Activated T-helper 2 cell treated with anti-CD3 and anti-CD28 coated beads, Interferon-gamma antibody, Interleukin-2, Interleukin-4, amounts not matched to agents 10 μg/mL and 5 μg/mL and 100 μg/mL, durations not matched to agents 14 hours and 24 hours and 36 hours (primary cell): Measurements from ENCODE around the gene KRT82. TPM values are rescaled to one million over a fixed set of nuclear protein-coding genes. Genes with fewer than 3 reads are reported as not detected.
"Not testable (repeated sequence)": the region's sequence is repeated elsewhere in the genome, so short reads cannot be mapped to it uniquely, and the experiment has no call there.

Experiments used
- DNase-seq: peaks from one replicate; pipeline ENCODE4 v3.0.0; 2021; ENCODE audit warnings: low spot score
- H3K27ac Mint-ChIP-seq: one replicate; pipeline ENCODE4 v1.8.0; 2021; ENCODE audit warnings: mixed read lengths
- H3K27me3 Mint-ChIP-seq: one replicate; pipeline ENCODE4 v1.8.0; 2021; ENCODE audit warnings: low read depth, mixed read lengths
- H3K36me3 Mint-ChIP-seq: one replicate; pipeline ENCODE4 v1.8.0; 2021; ENCODE audit warnings: low read depth, mixed read lengths
- H3K4me1 Mint-ChIP-seq: one replicate; pipeline ENCODE4 v1.8.0; 2021; ENCODE audit warnings: low read depth, mixed read lengths
- H3K4me3 Mint-ChIP-seq: one replicate; pipeline ENCODE4 v1.8.0; 2021; ENCODE audit warnings: low read depth, mild to moderate bottlenecking, moderate library complexity, mixed read lengths
- H3K9me3 Mint-ChIP-seq: one replicate; pipeline ENCODE4 v1.8.0; 2021; ENCODE audit warnings: mixed read lengths
- intact Hi-C: fragments of 100-400 bp; cut with micrococcal nuclease; formaldehyde crosslinking; loops from one replicate; pipeline ENCODE4 v1.15.1; 2023
- total RNA-seq: library from RNA; stranded (reverse); gene quantifications from 2 replicates; pipeline ENCODE4 v1.2.3, GENCODE V29; 2022

KRT82 gene
- total RNA-seq, 1 donor from 2014 or later, result not detected

GRCh38 chr12:52345041-52345440, 61.1 kb downstream of the KRT82 start:
- DNase-seq, H3K36me3 Mint-ChIP-seq, H3K4me1 Mint-ChIP-seq, intact Hi-C loops, H3K27ac Mint-ChIP-seq, H3K27me3 Mint-ChIP-seq, H3K4me3 Mint-ChIP-seq, H3K9me3 Mint-ChIP-seq: not testable (repeated sequence)

- DNase-seq, result no peak
- H3K9me3 Mint-ChIP-seq, result no peaks in the 10 kb centered on the region
- H3K36me3 Mint-ChIP-seq, result no peaks in the 10 kb centered on the region
- intact Hi-C loops, result no loop called here
- no peak overlapping the region for H3K27ac Mint-ChIP-seq
- no peaks in the 10 kb centered on the region for H3K27me3 Mint-ChIP-seq
- H3K4me1 Mint-ChIP-seq, result no peaks in the 10 kb centered on the region
- H3K4me3 Mint-ChIP-seq, result no peak overlapping the region
These were observed 62.0 kb downstream of the KRT82 start for GRCh38 chr12:52344111-52344510.

Other genes with a start within 250 kb of the KRT82 start
- gene KRT80, start 214.3 kb downstream of the KRT82 start, total RNA-seq, result not detected in 2 replicates
- gene KRT7, start 173.1 kb downstream of the KRT82 start, total RNA-seq, result 4.2 and 4.7 TPM in 2 replicates
- gene KRT86, start 131.7 kb downstream of the KRT82 start, total RNA-seq, result 0.28 and 0.34 TPM in 2 replicates
- not detected in 2 replicates for gene KRT81, start 114.8 kb downstream of the KRT82 start, total RNA-seq
- not detected in 2 replicates for gene KRT83, start 84.9 kb downstream of the KRT82 start, total RNA-seq
- not detected in 2 replicates for gene KRT85, start 38.9 kb downstream of the KRT82 start, total RNA-seq
- gene KRT84, start 20.7 kb downstream of the KRT82 start, total RNA-seq, result not detected in 2 replicates
- gene KRT75, start 28.0 kb upstream of the KRT82 start, total RNA-seq, result not detected in 2 replicates
- gene KRT6B, start 45.8 kb upstream of the KRT82 start, total RNA-seq, result not detected in 2 replicates
- gene KRT6C, start 67.5 kb upstream of the KRT82 start, total RNA-seq, result not detected in 2 replicates
- gene KRT6A, start 86.9 kb upstream of the KRT82 start, total RNA-seq, result not detected in 2 replicates
- gene KRT5, start 114.1 kb upstream of the KRT82 start, total RNA-seq, result not detected in 2 replicates
- not detected in 2 replicates for gene KRT71, start 146.8 kb upstream of the KRT82 start, total RNA-seq
- gene KRT74, start 167.5 kb upstream of the KRT82 start, total RNA-seq, result not detected in 2 replicates
- gene KRT72, start 195.1 kb upstream of the KRT82 start, total RNA-seq, result not detected in 2 replicates
- gene KRT73, start 212.2 kb upstream of the KRT82 start, total RNA-seq, result not detected in 2 replicates
- not detected in 2 replicates for gene KRT2, start 245.9 kb upstream of the KRT82 start, total RNA-seq